PC-9 (cell line): ENCODE measurements around the gene ZSWIM8.

Experiments used
- EZH2 ChIP-seq: fragments of 200-600 bp; sonication (generic); IDR thresholded peaks from 2 replicates; pipeline ENCODE4 v1.8.0; 2017; ENCODE audit warnings: antibody characterized with exemption, low read depth
- TF ChIP-seq, protein P1 (sequence below): fragments of 200-600 bp; sonication (generic); conservative IDR thresholded peaks from 2 replicates; pipeline ENCODE4 v1.6.1; 2017; ENCODE audit warnings: mixed run types, antibody characterized with exemption, mild to moderate bottlenecking, moderate library complexity

GRCh38 chr10:73839276-73839966 is 54.0 kb downstream of the ZSWIM8 start:
- TF ChIP-seq, protein P1, sequence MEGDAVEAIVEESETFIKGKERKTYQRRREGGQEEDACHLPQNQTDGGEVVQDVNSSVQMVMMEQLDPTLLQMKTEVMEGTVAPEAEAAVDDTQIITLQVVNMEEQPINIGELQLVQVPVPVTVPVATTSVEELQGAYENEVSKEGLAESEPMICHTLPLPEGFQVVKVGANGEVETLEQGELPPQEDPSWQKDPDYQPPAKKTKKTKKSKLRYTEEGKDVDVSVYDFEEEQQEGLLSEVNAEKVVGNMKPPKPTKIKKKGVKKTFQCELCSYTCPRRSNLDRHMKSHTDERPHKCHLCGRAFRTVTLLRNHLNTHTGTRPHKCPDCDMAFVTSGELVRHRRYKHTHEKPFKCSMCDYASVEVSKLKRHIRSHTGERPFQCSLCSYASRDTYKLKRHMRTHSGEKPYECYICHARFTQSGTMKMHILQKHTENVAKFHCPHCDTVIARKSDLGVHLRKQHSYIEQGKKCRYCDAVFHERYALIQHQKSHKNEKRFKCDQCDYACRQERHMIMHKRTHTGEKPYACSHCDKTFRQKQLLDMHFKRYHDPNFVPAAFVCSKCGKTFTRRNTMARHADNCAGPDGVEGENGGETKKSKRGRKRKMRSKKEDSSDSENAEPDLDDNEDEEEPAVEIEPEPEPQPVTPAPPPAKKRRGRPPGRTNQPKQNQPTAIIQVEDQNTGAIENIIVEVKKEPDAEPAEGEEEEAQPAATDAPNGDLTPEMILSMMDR: no peak
- no peak for TF ChIP-seq EZH2
